ENCODE results near the gene JPH2.
"Not testable (repeated sequence)": the region's sequence is repeated elsewhere in the genome, so short reads cannot be mapped to it uniquely, and the experiment has no call there.

The JPH2 gene

GRCh38 chr20:44187054-44187771, at the start of gene JPH2:
Gene JPH2, minus strand, starts transcription at chr20:44187188. Its CDS starts 483 bp downstream, at chr20:44186705.
- H3K27me3 Mint-ChIP-seq: peaks cover 28% of the 10 kb centered on the region
- peaks cover 15% of the 10 kb centered on the region for H3K4me1 Mint-ChIP-seq (ENCODE audit: low read depth)
- peak within 1 kb of the TSS; percentile 59 for H3K4me3 Mint-ChIP-seq
- H3K27ac Mint-ChIP-seq: no peak within 1 kb of the TSS
- H3K9me3 Mint-ChIP-seq (ENCODE audit: low read depth): no peaks in the 10 kb centered on the region
- peaks cover 4% of the 10 kb centered on the region for H3K36me3 Mint-ChIP-seq

- Mint-ChIP-seq H3K27ac (no peak overlapping the region), H3K4me3 (no peak overlapping the region), H3K36me3 (peaks cover 2% of the 10 kb centered on the region), H3K9me3 (ENCODE audit: low read depth) (no peaks in the 10 kb centered on the region), H3K4me1 (ENCODE audit: low read depth) (no peaks in the 10 kb centered on the region), H3K27me3 (no peaks in the 10 kb centered on the region)
These were observed 48.7 kb upstream of the JPH2 start for GRCh38 chr20:44235702-44236101.

- H3K4me1 Mint-ChIP-seq (ENCODE audit: low read depth): no peaks in the 10 kb centered on the region
- no peak overlapping the region for H3K4me3 Mint-ChIP-seq
- no peaks in the 10 kb centered on the region for H3K36me3 Mint-ChIP-seq
- H3K27me3 Mint-ChIP-seq: no peaks in the 10 kb centered on the region
- H3K27ac Mint-ChIP-seq: no peak overlapping the region
- no peaks in the 10 kb centered on the region for H3K9me3 Mint-ChIP-seq (ENCODE audit: low read depth)
These were observed 47.8 kb upstream of the JPH2 start for GRCh38 chr20:44234566-44235317.

- Mint-ChIP-seq H3K9me3 (ENCODE audit: low read depth) (no peaks in the 10 kb centered on the region), H3K27me3 (no peaks in the 10 kb centered on the region)
These were observed 46.5 kb upstream of the JPH2 start for GRCh38 chr20:44233436-44234016.

GRCh38 chr20:44232469-44232856, 45.5 kb upstream of the JPH2 start:
- H3K4me3 Mint-ChIP-seq; H3K4me1 Mint-ChIP-seq (ENCODE audit: low read depth); H3K27me3 Mint-ChIP-seq; H3K9me3 Mint-ChIP-seq (ENCODE audit: low read depth); H3K36me3 Mint-ChIP-seq; H3K27ac Mint-ChIP-seq: not testable (repeated sequence)

More at GRCh38 chr20:44233436-44234016, 46.5 kb upstream of the JPH2 start:
- Mint-ChIP-seq H3K4me3 (no peak overlapping the region), H3K36me3 (no peaks in the 10 kb centered on the region), H3K27ac (no peak overlapping the region), H3K4me1 (ENCODE audit: low read depth) (no peaks in the 10 kb centered on the region)

GRCh38 chr20:44231713-44232468, 44.9 kb upstream of the JPH2 start:
- H3K9me3 Mint-ChIP-seq (ENCODE audit: low read depth): no peaks in the 10 kb centered on the region
- no peak overlapping the region for H3K27ac Mint-ChIP-seq
- H3K27me3 Mint-ChIP-seq: no peaks in the 10 kb centered on the region
- no peaks in the 10 kb centered on the region for H3K4me1 Mint-ChIP-seq (ENCODE audit: low read depth)
- H3K36me3 Mint-ChIP-seq: no peaks in the 10 kb centered on the region
- no peak overlapping the region for H3K4me3 Mint-ChIP-seq

- Mint-ChIP-seq H3K9me3 (ENCODE audit: low read depth) (no peaks in the 10 kb centered on the region), H3K36me3 (no peaks in the 10 kb centered on the region), H3K27me3 (no peaks in the 10 kb centered on the region), H3K27ac (no peak overlapping the region), H3K4me3 (no peak overlapping the region), H3K4me1 (ENCODE audit: low read depth) (no peaks in the 10 kb centered on the region)
These were observed 44.2 kb upstream of the JPH2 start for GRCh38 chr20:44231193-44231592.

- Mint-ChIP-seq H3K27me3 (no peaks in the 10 kb centered on the region), H3K36me3 (no peaks in the 10 kb centered on the region), H3K4me3 (no peak overlapping the region), H3K4me1 (ENCODE audit: low read depth) (peaks cover 3% of the 10 kb centered on the region), H3K27ac (no peak overlapping the region), H3K9me3 (ENCODE audit: low read depth) (no peaks in the 10 kb centered on the region)
These were observed 41.7 kb upstream of the JPH2 start for GRCh38 chr20:44228465-44229258.

- Mint-ChIP-seq H3K4me1 (ENCODE audit: low read depth) (peaks cover 22% of the 10 kb centered on the region), H3K36me3 (no peaks in the 10 kb centered on the region), H3K4me3 (no peak overlapping the region), H3K27ac (no peak overlapping the region), H3K27me3 (no peaks in the 10 kb centered on the region), H3K9me3 (ENCODE audit: low read depth) (no peaks in the 10 kb centered on the region)
These were observed 37.6 kb upstream of the JPH2 start for GRCh38 chr20:44224637-44225036.

GRCh38 chr20:44223721-44224120, 36.7 kb upstream of the JPH2 start:
- H3K4me3 Mint-ChIP-seq: no peak overlapping the region
- no peaks in the 10 kb centered on the region for H3K36me3 Mint-ChIP-seq
- H3K27me3 Mint-ChIP-seq: no peaks in the 10 kb centered on the region
- no peaks in the 10 kb centered on the region for H3K9me3 Mint-ChIP-seq (ENCODE audit: low read depth)
- H3K27ac Mint-ChIP-seq: no peak overlapping the region
- peaks cover 31% of the 10 kb centered on the region for H3K4me1 Mint-ChIP-seq (ENCODE audit: low read depth)

GRCh38 chr20:44222633-44223368, 35.8 kb upstream of the JPH2 start:
- peaks cover 39% of the 10 kb centered on the region for H3K4me1 Mint-ChIP-seq (ENCODE audit: low read depth)
- H3K27ac Mint-ChIP-seq: peak overlapping the region; percentile 43
- H3K9me3 Mint-ChIP-seq (ENCODE audit: low read depth): no peaks in the 10 kb centered on the region
- no peaks in the 10 kb centered on the region for H3K36me3 Mint-ChIP-seq
- no peaks in the 10 kb centered on the region for H3K27me3 Mint-ChIP-seq
- no peak overlapping the region for H3K4me3 Mint-ChIP-seq

GRCh38 chr20:44222027-44222426, 35.0 kb upstream of the JPH2 start:
- H3K4me3 Mint-ChIP-seq: no peak overlapping the region
- H3K27ac Mint-ChIP-seq: peak overlapping the region; percentile 34
- peaks cover 47% of the 10 kb centered on the region for H3K4me1 Mint-ChIP-seq (ENCODE audit: low read depth)
- no peaks in the 10 kb centered on the region for H3K36me3 Mint-ChIP-seq
- no peaks in the 10 kb centered on the region for H3K9me3 Mint-ChIP-seq (ENCODE audit: low read depth)
- no peaks in the 10 kb centered on the region for H3K27me3 Mint-ChIP-seq

GRCh38 chr20:44221368-44221954, 34.5 kb upstream of the JPH2 start:
- H3K27ac Mint-ChIP-seq: peak overlapping the region; percentile 78
- no peak overlapping the region for H3K4me3 Mint-ChIP-seq
- no peaks in the 10 kb centered on the region for H3K27me3 Mint-ChIP-seq
- H3K36me3 Mint-ChIP-seq: no peaks in the 10 kb centered on the region
- peaks cover 51% of the 10 kb centered on the region for H3K4me1 Mint-ChIP-seq (ENCODE audit: low read depth)
- no peaks in the 10 kb centered on the region for H3K9me3 Mint-ChIP-seq (ENCODE audit: low read depth)

Measured in activated naive CD8-positive, alpha-beta T cell (primary cell).